ENCODE data around the gene CFAP46.

DNA sequence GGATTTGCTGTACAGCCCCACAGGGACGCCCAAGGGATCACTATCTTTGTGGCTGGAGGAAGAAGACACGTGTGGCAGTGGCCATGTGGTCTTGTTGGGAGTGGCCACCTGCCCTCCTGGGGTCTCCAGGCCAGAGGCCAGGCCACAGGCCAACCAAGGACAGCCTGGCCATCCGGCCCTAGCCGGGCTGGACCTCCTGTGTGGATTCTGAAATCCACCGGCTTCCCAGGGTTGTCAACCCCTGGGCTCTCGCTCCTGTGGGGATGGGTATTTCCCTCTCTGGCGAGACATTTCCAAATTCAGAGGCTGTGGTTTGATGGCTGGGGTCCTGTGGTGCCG lies 31.5 kb upstream of the CFAP46 start:
- TF ChIP-seq, protein P1, sequence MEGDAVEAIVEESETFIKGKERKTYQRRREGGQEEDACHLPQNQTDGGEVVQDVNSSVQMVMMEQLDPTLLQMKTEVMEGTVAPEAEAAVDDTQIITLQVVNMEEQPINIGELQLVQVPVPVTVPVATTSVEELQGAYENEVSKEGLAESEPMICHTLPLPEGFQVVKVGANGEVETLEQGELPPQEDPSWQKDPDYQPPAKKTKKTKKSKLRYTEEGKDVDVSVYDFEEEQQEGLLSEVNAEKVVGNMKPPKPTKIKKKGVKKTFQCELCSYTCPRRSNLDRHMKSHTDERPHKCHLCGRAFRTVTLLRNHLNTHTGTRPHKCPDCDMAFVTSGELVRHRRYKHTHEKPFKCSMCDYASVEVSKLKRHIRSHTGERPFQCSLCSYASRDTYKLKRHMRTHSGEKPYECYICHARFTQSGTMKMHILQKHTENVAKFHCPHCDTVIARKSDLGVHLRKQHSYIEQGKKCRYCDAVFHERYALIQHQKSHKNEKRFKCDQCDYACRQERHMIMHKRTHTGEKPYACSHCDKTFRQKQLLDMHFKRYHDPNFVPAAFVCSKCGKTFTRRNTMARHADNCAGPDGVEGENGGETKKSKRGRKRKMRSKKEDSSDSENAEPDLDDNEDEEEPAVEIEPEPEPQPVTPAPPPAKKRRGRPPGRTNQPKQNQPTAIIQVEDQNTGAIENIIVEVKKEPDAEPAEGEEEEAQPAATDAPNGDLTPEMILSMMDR (conservative IDR thresholded peaks at IDR 0.05; ENCODE audit: low read length), result no peak
- TF ChIP-seq EZH2phosphoT487 (IDR thresholded peaks at IDR 0.05; ENCODE audit: borderline replicate concordance, low read depth, low read length), result no peak
